SK-N-MC (cell line): Measurements from ENCODE around the gene TBC1D14.

Experiments used
- DNase-seq: peaks from one replicate; pipeline ENCODE4 v3.0.0-alpha.2; 2011; ENCODE audit warnings: low read depth, low spot score
- H3K27ac ChIP-seq: fragments of 200-600 bp; sonication (generic); 2 replicates; pipeline ENCODE4 v1.5.1; 2016; ENCODE audit warnings: mixed run types
- H3K36me3 ChIP-seq: fragments of 200-600 bp; sonication (generic); 2 replicates; pipeline ENCODE4 v1.6.1; 2017; ENCODE audit warnings: antibody characterized with exemption, low read length, mixed read lengths; ENCODE audit not compliant: insufficient read depth
- H3K4me3 ChIP-seq: fragments of 200-600 bp; sonication (generic); 2 replicates; pipeline ENCODE4 v1.5.1; 2016
- H3K9ac ChIP-seq: fragments of 200-600 bp; sonication (generic); 2 replicates; pipeline ENCODE4 v1.8.0; 2017; ENCODE audit warnings: mixed run types, mixed read lengths; ENCODE audit not compliant: insufficient read length
- H3K9me3 ChIP-seq: fragments of 200-600 bp; sonication (generic); 2 replicates; pipeline ENCODE4 v1.6.1; 2017; ENCODE audit warnings: low read depth, mild to moderate bottlenecking, antibody characterized with exemption, low read length, moderate library complexity, mixed read lengths
- EZH2 ChIP-seq: fragments of 200-600 bp; sonication (generic); IDR thresholded peaks from one replicate; pipeline ENCODE4 v1.6.1; 2017; ENCODE audit warnings: antibody characterized with exemption
- FOXP2 ChIP-seq: optimal IDR thresholded peaks from 2 replicates; pipeline ENCODE3; 2011; ENCODE audit warnings: mild to moderate bottlenecking, moderate library complexity; ENCODE audit not compliant: insufficient read depth; ENCODE audit errors: extremely low read length, control extremely low read depth
- POLR2AphosphoS5 ChIP-seq: IDR thresholded peaks from 2 replicates; pipeline ENCODE4 v1.6.1; 2012; ENCODE audit warnings: mild to moderate bottlenecking, low read depth, low read length, borderline replicate concordance

Gene TBC1D14

DNA sequence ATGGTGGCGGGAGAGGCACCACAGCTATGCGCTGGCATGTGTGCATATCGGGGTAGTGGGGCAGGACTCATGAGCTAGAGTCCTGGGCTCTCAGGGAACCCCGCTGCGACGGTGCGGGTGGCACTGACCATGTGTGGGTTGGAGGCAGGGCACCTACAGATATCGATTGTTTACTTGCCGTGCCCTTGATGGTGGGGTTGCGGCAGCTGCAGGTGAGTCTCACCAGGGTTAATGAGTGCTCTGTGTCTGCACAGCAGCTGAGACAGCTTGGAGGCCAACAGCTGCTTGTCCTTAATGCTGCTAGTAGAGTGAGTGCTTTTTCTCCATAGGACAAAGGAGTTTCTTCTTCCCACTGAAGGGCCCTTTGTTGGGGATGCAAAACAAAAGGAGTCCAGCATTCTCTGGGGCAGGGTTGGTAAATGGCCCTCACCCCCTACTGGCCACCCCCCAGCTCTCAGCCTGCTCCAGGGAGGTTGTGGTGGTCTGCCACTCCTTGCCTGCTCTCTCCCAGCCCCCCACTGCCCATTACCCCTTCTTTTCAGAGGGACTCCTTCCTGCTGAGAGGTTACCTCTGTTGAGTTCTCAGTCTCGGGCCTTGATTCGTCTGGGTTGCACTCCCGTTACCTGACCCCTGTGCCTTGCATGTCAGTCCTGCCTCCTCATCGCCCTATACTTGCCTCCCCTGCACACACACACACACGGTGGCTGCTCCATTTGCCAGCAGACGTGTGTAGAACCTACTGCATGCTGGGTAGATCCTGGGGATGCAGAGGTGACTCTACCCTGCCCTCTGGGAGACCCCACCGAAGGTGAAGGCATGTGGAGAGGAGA, 52.8 kb downstream of the TBC1D14 start:
- Histone ChIP-seq H3K9me3 (no peaks in the 10 kb centered on the region), H3K36me3 (no peaks in the 10 kb centered on the region), H3K9ac (no peak overlapping the region), H3K4me3 (no peak overlapping the region), H3K27ac (no peak overlapping the region)
- no peak for DNase-seq
- TF ChIP-seq EZH2 (no peak), FOXP2 (no peak), POLR2AphosphoS5 (no peak)

- Histone ChIP-seq H3K27ac (no peak overlapping the region), H3K4me3 (no peak overlapping the region), H3K9ac (no peak overlapping the region)
These were observed 53.5 kb downstream of the TBC1D14 start for GRCh38 chr4:6963139-6963611.

DNA sequence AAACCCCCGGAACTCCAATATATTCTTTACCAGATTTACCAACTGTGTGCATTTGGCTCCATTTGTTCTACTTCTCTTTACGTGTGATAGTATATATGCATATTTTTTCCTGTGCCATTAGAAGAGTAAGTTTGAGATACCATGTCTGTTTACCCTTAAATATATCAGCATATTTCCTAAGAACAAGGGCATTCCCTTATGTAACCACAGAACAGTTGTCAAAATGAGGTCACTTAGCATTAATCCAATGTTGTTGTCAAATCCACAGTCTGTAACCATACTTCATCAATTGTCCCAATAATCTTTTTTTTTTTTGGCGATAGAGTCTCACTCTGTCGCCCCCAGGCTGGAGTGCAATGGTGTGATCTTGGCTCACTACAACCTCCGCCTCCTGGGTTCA, 55.2 kb downstream of the TBC1D14 start:
- no peak overlapping the region for H3K27ac ChIP-seq
- H3K36me3 ChIP-seq, result no peaks in the 10 kb centered on the region
- H3K4me3 ChIP-seq, result no peak overlapping the region
- no peak for DNase-seq
- no peak overlapping the region for H3K9ac ChIP-seq
- no peaks in the 10 kb centered on the region for H3K9me3 ChIP-seq
- TF ChIP-seq EZH2 (no peak), POLR2AphosphoS5 (no peak), FOXP2 (no peak)

More at GRCh38 chr4:6963139-6963611, 53.5 kb downstream of the TBC1D14 start:
- no peak for DNase-seq
- H3K9me3 ChIP-seq, result no peaks in the 10 kb centered on the region
- no peak for TF ChIP-seq FOXP2
- no peak for TF ChIP-seq POLR2AphosphoS5
- no peak for TF ChIP-seq EZH2
- H3K36me3 ChIP-seq, result no peaks in the 10 kb centered on the region

- H3K9me3 ChIP-seq, result no peaks in the 10 kb centered on the region
- H3K4me3 ChIP-seq, result no peak overlapping the region
- DNase-seq, result no peak
- H3K27ac ChIP-seq, result no peak overlapping the region
- no peaks in the 10 kb centered on the region for H3K36me3 ChIP-seq
- TF ChIP-seq FOXP2 (no peak), POLR2AphosphoS5 (no peak), EZH2 (no peak)
- no peak overlapping the region for H3K9ac ChIP-seq
These were observed 55.7 kb downstream of the TBC1D14 start for GRCh38 chr4:6965329-6965728.

DNA sequence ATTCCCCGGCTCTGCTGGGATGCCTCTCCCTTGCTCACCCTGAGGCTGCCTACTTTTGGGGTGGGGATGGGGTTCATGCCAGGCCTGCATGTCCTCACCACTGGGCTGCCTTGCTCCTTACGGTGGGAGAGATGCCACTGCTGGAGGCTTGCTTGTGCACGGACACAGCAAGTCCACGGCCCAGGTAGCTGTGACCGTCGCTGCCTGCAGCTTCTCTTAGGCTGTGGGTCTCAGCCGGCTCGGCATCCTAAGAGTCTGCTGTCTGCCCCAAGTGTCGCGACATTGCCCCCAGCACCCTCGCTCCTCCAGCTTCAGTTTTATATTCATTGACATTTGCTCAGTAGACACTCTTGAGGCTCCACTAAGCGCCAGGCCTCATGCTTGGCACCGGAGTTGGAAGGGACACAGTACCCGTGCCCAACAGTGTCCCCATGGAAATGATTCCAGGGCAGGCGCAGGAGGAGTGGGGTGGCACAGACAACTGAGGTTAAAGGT, 58.3 kb downstream of the TBC1D14 start:
- H3K9me3 ChIP-seq, result no peaks in the 10 kb centered on the region
- no peak overlapping the region for H3K27ac ChIP-seq
- H3K9ac ChIP-seq, result no peak overlapping the region
- no peak overlapping the region for H3K4me3 ChIP-seq
- no peak for TF ChIP-seq POLR2AphosphoS5
- TF ChIP-seq EZH2, result no peak
- H3K36me3 ChIP-seq, result no peaks in the 10 kb centered on the region
- no peak for DNase-seq

- Histone ChIP-seq H3K4me3 (no peak overlapping the region), H3K36me3 (no peaks in the 10 kb centered on the region), H3K9ac (no peak overlapping the region), H3K27ac (no peak overlapping the region), H3K9me3 (no peaks in the 10 kb centered on the region)
- no peak for TF ChIP-seq POLR2AphosphoS5
- no peak for TF ChIP-seq EZH2
- no peak for TF ChIP-seq FOXP2
- DNase-seq, result no peak
These were observed 58.9 kb downstream of the TBC1D14 start for GRCh38 chr4:6968496-6968895.

DNA sequence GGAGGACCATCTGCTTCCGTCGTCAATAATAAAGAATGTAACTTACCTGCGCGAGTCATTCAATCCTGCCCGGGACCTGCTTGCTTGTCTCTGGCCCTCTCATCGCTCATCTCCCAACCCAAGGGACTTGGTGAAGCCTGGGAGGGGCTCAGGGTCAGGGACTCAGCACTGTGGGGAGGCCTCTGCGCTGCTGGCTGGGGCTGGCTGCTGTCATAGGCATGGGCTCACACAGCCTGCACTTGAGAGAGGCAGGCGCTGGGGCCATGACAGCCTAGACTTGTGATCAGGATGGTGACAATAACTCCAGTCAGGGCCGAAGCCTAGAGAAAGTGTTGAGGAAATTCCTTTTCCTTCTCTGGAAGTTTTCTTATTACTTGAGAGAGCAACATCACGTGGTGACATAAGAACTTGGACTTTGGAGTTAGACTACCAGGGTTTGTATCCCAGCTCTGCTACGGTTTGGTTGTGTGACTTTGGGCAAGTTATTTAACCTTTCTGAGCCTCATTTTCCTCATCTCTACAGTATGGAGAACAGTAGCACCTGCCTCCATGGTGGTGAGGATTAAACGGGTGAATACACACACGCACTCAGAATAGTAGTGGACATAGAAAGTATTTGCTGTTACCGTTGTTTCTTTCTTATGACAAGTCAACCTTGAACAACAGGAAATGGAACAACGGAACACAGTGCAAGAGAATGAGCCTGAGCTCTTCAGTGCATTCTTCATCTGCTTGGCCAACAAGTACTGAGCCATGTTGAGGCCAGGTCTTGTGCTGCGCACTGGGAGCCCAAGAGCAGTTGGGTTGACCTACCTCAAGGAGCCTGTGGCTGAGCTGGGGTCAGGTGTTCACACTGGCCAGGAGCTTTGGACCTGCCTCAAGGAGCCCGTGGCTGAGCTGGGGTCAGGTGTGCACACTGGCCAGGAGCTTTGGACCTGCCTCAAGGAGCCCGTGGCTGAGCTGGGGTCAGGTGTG, 60.5 kb downstream of the TBC1D14 start:
- no peak overlapping the region for H3K27ac ChIP-seq
- H3K9ac ChIP-seq, result no peak overlapping the region
- no peaks in the 10 kb centered on the region for H3K36me3 ChIP-seq
- no peak for TF ChIP-seq FOXP2
- no peak for TF ChIP-seq EZH2
- TF ChIP-seq POLR2AphosphoS5, result no peak
- no peak for DNase-seq
- H3K4me3 ChIP-seq, result no peak overlapping the region
- no peaks in the 10 kb centered on the region for H3K9me3 ChIP-seq
